Activated CD8-positive, alpha-beta memory T cell treated with anti-CD3 and anti-CD28 coated beads, Interleukin-2, amount 50 U/mL, for 1 hour (primary cell): Measurements from ENCODE around the gene TEKT2.

ENCODE experiments used
- DNase-seq: peaks from one replicate; pipeline ENCODE4 v3.0.0-alpha.2; 2020; ENCODE audit errors: extremely low read depth

TEKT2 gene

GRCh38 chr1:36087233-36088123 lies 3.6 kb downstream of the TEKT2 start:
- DNase-seq, result no peak

GRCh38 chr1:36088265-36088576 lies 4.3 kb downstream of the TEKT2 start:
- no peak for DNase-seq

- DNase-seq, result peak; percentile 71
Measured at GRCh38 chr1:36088577-36089392, 4.9 kb downstream of the TEKT2 start, which contains the start of gene ADPRS. ADPRS (plus strand) TSS chr1:36088892; CDS start chr1:36088905, 13 bp downstream.

- DNase-seq, result no peak
Measured at GRCh38 chr1:36089393-36090121, 5.7 kb downstream of the TEKT2 start.

GRCh38 chr1:36091141-36091540 lies 7.2 kb downstream of the TEKT2 start:
- DNase-seq, result no peak

GRCh38 chr1:36091698-36092097 lies 7.8 kb downstream of the TEKT2 start:
- DNase-seq, result no peak

- DNase-seq, result no peak
Measured at GRCh38 chr1:36092166-36092797, 8.4 kb downstream of the TEKT2 start.

- no peak for DNase-seq
Measured at GRCh38 chr1:36092798-36093185, 8.9 kb downstream of the TEKT2 start.

GRCh38 chr1:36093226-36093625 lies 9.3 kb downstream of the TEKT2 start:
- no peak for DNase-seq

GRCh38 chr1:36093929-36094328 lies 10.0 kb downstream of the TEKT2 start:
- no peak for DNase-seq

GRCh38 chr1:36094621-36095061 lies 10.7 kb downstream of the TEKT2 start:
- DNase-seq, result no peak

- no peak for DNase-seq
Measured at GRCh38 chr1:36095760-36096405, 12.0 kb downstream of the TEKT2 start.

- DNase-seq, result no peak
Measured at GRCh38 chr1:36096500-36097432, 12.9 kb downstream of the TEKT2 start.

- no peak for DNase-seq
Measured at GRCh38 chr1:36097693-36098585, 14.0 kb downstream of the TEKT2 start.

- no peak for DNase-seq
Measured at GRCh38 chr1:36098650-36099365, 14.9 kb downstream of the TEKT2 start.

GRCh38 chr1:36099681-36100341 lies 15.9 kb downstream of the TEKT2 start:
- DNase-seq, result no peak

- DNase-seq, result no peak
Measured at GRCh38 chr1:36100376-36100775, 16.5 kb downstream of the TEKT2 start.

GRCh38 chr1:36101546-36101945 lies 17.7 kb downstream of the TEKT2 start:
- no peak for DNase-seq
